Stimulated activated CD4-positive, alpha-beta T cell treated with anti-CD3 and anti-CD28 coated beads, Interleukin-12 subunit alpha, Interleukin-12 subunit beta, amount 100 ng/mL, for 4 hours (primary cell): ENCODE results near the gene LHX3.
"Not testable (repeated sequence)": the region's sequence is repeated elsewhere in the genome, so short reads cannot be mapped to it uniquely, and the experiment has no call there.

Source experiments
- DNase-seq: peaks from one replicate; pipeline ENCODE4 v3.0.0-alpha.2; 2020

The LHX3 gene

DNA sequence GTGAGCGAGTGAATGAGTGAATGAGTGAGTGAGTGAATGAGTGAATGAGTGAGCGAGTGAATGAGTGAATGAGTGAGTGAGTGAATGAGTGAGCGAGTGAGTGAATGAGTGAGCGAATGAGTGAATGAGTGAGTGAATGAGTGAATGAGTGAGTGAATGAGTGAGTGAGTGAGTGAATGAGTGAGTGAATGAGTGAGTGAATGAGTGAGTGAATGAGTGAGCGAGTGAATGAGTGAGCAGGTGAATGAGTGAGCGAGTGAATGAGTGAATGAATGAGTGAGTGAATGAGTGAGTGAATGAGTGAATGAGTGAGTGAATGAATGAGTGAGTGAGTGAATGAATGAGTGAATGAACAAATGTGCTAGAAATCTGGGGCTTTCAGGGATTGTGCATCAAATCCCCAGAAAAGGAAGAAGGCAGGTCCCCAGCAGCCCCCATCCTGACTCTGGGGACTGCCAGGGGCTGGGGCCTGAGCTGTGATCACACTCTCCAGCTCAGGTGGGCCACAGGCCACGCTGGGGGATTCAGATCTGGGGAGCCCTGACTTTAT, 54.2 kb downstream of the LHX3 start:
- DNase-seq = not testable (repeated sequence)

DNA sequence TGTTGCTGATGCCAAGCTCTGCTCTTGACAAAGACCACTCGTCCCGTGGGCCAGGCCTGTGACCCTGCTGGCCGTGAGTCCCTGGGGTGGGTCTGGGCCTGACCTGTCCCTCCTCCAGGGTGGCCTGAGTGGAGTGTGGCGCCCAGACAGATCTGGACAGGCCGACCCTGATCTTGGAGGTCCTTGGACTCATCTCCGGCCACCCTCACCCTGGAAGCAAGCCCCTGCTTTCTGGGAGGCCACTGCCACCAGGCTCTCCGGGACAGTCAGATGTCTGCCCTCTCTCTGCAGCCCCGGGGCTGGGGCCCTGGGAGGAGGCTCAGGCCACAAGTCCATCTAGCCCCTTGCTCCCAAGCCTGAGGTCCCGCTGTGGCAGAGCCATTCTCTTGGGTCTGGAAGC, 55.1 kb downstream of the LHX3 start:
- no peak for DNase-seq

DNA sequence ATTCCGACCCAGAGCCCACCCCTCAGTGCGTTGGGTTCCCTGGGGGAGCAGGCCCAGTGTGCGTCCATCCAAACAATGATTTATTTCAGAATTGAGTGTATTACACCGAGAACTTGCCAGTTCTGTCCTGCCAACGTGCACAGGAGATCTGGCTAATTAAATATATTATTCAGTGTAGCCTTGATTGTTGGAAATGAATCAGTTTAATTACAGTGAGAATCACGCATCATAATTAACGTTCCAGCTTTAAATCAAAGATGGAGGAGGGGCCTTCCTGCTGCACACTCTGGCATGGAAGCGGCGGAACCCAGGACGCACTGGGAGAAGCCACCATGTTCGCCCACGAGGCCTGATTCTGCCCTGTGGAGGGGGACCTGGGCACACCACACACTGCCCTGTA, 55.6 kb downstream of the LHX3 start:
- DNase-seq = no peak

DNA sequence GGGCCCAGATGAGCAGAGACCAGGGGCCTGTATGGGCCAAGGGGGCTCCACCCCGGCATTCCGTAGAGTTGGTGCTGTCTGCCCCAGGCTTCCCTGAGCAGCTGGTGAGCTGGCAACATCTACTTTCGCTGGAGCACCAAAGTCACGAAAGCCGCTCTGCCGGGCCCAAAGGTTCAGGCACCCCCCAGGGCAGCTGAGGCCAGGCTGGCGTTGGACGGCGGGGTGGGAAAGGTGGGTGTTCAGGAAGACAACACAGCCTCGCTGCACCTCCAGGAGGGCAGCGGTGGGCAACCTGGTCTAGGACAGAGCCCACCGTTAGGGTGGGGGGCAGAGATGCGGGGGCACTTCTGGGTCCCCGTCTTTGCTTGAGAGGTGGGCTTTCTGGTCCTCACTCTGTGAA, 56.2 kb downstream of the LHX3 start:
- DNase-seq = no peak

DNA sequence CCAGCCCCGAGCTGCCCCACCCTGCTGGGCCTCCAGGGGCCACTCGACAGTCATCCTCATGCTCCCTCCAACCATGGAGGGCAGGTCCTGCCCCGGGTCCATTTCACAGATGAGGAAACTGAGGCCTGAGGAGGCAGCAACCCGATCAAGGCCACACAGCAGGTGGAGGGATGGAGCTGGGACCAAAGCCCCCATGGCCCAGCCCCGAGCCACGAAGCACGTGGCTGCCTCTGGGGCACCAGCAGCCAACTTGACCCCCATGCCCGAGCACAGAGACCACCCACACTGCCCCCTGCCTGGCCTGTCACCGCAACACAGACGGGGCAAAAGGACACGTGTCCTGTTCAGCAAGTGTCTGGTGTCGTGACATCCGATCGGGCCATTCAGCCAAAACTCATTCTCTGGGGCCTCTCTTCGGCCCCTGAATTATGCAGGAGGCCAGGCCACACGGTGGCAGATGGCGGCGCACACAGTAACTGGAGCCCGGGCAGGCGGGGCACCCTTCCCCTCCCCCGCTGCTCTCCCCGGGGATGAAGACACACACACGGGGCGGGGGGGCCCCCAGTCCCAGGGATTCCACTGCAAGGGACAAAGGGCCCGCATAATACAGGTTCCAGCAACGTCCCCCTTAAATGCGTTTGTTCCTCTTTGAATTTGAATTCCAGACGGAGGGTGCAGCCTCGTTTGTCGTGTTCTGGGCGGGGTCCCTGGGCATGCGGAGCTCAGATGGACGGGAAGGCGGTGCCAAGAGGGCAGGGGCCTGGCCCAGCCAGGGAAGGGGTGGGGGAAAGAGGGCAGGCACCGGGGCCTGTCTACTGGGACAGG, 56.8 kb downstream of the LHX3 start:
- no peak for DNase-seq

DNA sequence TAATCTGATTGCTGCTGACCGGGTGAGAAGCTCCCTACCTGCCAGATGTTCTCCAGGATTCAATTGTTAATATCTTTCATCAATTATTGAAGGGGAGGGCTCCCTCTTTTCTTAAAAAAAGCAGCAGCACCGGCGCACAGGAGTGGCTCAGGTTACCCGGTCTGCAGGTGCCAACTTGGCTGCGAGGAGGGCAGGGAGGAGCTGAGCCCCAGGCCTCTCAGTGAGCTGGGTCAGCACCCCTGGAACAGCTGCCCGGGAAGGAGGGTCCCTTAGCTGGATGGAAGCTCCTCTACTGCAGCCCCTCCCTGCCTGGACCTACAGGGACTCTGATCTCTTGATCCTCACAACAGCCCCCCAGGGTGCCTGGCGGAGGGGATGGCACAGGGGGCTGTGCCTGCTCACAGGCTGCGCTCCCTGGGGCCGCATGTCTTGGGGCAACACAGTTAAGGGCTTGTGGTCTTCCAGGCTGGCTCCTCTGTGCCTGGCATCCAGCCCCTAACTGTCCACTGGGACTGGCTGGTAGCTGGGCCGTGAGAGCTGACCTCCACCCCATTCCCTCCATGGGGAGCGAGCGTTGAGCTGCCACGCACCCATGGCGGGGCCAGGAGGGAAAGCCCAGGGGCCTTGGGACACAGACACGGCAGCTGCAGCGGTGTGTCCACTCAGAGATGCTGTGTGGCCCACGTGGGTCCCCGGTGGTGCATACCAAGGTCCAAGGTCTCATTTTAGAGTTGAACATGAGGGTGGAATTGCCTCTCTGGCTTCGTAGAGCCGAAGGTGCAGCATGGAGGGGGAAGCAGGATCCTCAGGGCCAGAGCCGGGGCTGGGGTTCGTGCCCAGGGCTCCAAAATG, 57.7 kb downstream of the LHX3 start:
- DNase-seq = no peak
